ENCODE measurements around the gene ZMYM5. TPM values are rescaled to one million over a fixed set of nuclear protein-coding genes. Genes with fewer than 3 reads are reported as not detected.

The ZMYM5 gene
- total and polyA plus RNA-seq, 9 of the 15 experiments (the other 6 are each of a cell fraction or from before 2014, with no cell fraction given) = 5.4 to 11.9 (median 7.8) TPM

DNA sequence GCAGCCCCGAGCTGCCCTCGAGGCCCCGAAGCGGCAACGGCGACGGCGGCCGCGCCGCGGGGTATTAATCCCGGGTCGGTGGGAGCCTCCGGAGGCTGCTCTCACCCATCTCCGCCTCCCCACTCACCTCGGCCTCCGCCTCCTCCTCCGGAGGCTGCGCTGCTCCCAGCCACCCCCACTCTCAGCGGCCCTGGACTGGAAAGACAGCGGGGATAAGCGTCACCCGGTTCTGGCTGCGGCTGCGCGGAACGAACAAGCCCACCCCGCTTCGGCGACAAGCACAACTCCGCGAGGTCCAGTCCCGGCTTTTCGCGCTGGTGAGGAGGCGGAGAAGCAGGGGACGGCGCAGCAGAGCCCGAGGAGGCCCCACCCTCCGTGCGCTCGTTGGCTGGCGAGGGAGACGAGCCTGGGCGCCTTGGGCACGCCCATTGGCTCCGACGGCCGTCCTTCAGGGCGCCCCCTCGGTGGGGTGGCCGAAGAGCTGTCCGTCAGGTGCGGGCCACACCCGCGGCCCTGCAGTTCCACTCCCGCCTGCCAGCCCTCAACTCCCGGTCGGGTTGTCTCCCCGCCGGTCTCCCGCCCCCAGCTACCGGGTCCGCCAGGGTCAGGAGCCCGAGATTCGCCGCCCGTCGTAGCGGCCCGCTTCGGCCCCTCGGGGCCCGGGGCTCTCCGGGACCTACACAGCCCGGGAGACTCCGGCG is at the start of gene ZMYM5 (continued):
- no peak for TF ChIP-seq U2AF2 (optimal IDR thresholded peaks at IDR 0.05; ENCODE audit: low read depth, low read length)
- TF ChIP-seq SMARCB1 (IDR thresholded peaks at IDR 0.05; ENCODE audit: insufficient read length, low read depth) = no peak
- TF ChIP-seq CSDE1 (IDR thresholded peaks at IDR 0.05) = no peak
- no peak for TF ChIP-seq NBN (IDR thresholded peaks at IDR 0.05; ENCODE audit: low read depth)
- TF ChIP-seq KLF16 (IDR thresholded peaks at IDR 0.05) = no peak
- TF ChIP-seq, protein P1, sequence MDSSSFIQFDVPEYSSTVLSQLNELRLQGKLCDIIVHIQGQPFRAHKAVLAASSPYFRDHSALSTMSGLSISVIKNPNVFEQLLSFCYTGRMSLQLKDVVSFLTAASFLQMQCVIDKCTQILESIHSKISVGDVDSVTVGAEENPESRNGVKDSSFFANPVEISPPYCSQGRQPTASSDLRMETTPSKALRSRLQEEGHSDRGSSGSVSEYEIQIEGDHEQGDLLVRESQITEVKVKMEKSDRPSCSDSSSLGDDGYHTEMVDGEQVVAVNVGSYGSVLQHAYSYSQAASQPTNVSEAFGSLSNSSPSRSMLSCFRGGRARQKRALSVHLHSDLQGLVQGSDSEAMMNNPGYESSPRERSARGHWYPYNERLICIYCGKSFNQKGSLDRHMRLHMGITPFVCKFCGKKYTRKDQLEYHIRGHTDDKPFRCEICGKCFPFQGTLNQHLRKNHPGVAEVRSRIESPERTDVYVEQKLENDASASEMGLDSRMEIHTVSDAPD (CRISPR knock-in tag; IDR thresholded peaks at IDR 0.05) = no peak
- no peak for TF ChIP-seq BMI1 (IDR thresholded peaks at IDR 0.05; ENCODE audit: low read length)
- no peak for TF ChIP-seq ESRRB (CRISPR knock-in tag; IDR thresholded peaks at IDR 0.05; ENCODE audit: borderline replicate concordance)
- TF ChIP-seq NFE2L1 (tag; IDR thresholded peaks at IDR 0.05; ENCODE audit: borderline replicate concordance, low read depth) = no peak
- TF ChIP-seq C11orf30 (IDR thresholded peaks at IDR 0.05; ENCODE audit: low read depth) = no peak
- TF ChIP-seq CHCHD3 (CRISPR knock-in tag; IDR thresholded peaks at IDR 0.05) = no peak
- TF ChIP-seq XRCC5 (IDR thresholded peaks at IDR 0.05; ENCODE audit: low read depth, low read length) = 0 out of 2 replicates have a peak, but pooled peaks have one; percentile 11
- TF ChIP-seq CBX2 (IDR thresholded peaks at IDR 0.05; ENCODE audit: insufficient read depth, low read length, poor library complexity, severe bottlenecking) = no peak
- TF ChIP-seq TAF1 (IDR thresholded peaks at IDR 0.05; ENCODE audit: control insufficient read depth, extremely low read depth, insufficient read depth, low read length, severe bottlenecking) = peak; percentile 56
- no peak for TF ChIP-seq TEAD4 (IDR thresholded peaks at IDR 0.05; ENCODE audit: low read length)
- TF ChIP-seq TEAD4 (CRISPR knock-in tag; IDR thresholded peaks at IDR 0.05; ENCODE audit: borderline replicate concordance) = no peak
- TF ChIP-seq U2AF1 (optimal IDR thresholded peaks at IDR 0.05; ENCODE audit: low read depth, low read length) = no peak
- TF ChIP-seq BCL6 (CRISPR knock-in tag; IDR thresholded peaks at IDR 0.05) = no peak
- no peak for TF ChIP-seq ZNF174 (CRISPR knock-in tag; IDR thresholded peaks at IDR 0.05)
- no peak for TF ChIP-seq CHD4 (IDR thresholded peaks at IDR 0.05; ENCODE audit: insufficient read depth, insufficient replicate concordance, low read depth, low read length, poor library complexity, severe bottlenecking)
- no peak for TF ChIP-seq MXI1 (IDR thresholded peaks at IDR 0.05; ENCODE audit: low read depth, low read length)
- TF ChIP-seq, protein P2, sequence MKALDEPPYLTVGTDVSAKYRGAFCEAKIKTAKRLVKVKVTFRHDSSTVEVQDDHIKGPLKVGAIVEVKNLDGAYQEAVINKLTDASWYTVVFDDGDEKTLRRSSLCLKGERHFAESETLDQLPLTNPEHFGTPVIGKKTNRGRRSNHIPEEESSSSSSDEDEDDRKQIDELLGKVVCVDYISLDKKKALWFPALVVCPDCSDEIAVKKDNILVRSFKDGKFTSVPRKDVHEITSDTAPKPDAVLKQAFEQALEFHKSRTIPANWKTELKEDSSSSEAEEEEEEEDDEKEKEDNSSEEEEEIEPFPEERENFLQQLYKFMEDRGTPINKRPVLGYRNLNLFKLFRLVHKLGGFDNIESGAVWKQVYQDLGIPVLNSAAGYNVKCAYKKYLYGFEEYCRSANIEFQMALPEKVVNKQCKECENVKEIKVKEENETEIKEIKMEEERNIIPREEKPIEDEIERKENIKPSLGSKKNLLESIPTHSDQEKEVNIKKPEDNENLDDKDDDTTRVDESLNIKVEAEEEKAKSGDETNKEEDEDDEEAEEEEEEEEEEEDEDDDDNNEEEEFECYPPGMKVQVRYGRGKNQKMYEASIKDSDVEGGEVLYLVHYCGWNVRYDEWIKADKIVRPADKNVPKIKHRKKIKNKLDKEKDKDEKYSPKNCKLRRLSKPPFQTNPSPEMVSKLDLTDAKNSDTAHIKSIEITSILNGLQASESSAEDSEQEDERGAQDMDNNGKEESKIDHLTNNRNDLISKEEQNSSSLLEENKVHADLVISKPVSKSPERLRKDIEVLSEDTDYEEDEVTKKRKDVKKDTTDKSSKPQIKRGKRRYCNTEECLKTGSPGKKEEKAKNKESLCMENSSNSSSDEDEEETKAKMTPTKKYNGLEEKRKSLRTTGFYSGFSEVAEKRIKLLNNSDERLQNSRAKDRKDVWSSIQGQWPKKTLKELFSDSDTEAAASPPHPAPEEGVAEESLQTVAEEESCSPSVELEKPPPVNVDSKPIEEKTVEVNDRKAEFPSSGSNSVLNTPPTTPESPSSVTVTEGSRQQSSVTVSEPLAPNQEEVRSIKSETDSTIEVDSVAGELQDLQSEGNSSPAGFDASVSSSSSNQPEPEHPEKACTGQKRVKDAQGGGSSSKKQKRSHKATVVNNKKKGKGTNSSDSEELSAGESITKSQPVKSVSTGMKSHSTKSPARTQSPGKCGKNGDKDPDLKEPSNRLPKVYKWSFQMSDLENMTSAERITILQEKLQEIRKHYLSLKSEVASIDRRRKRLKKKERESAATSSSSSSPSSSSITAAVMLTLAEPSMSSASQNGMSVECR (CRISPR knock-in tag; IDR thresholded peaks at IDR 0.05) = no peak
